GM12878 (cell line): ENCODE measurements around the gene GDF11. TPM values are rescaled to one million over a fixed set of nuclear protein-coding genes. Genes with fewer than 3 reads are reported as not detected.
A peak's percentile ranks its signal among the peaks of the same experiment; 100 is the strongest.

ENCODE experiments used
- ATAC-seq: fragments of 200-7000 bp; cut with Tn5 transposase; 3 replicates; pipeline ENCODE4 v1.9.1; 2020; ENCODE audit warnings: mild to moderate bottlenecking, moderate library complexity
- BruUV-seq: library from RNA; stranded (reverse); fragments of 400-500 nt; replicated peaks from 2 replicates; lab custom pipeline; 2021; lab: Mats Ljungman, UMichigan
- CTCF ChIA-PET: fragments of 300-600 bp; sonication (Branson Sonifier 250); formaldehyde crosslinking; extraction: SDS; loops from one replicate; lab custom pipeline; 2021; ENCODE audit warnings: inconsistent platforms; lab: Yijun Ruan, JAX
- POLR2A ChIA-PET: fragments of 350-600 bp; formaldehyde crosslinking; extraction: SDS; loops from one replicate; lab custom pipeline; 2021; ENCODE audit warnings: inconsistent platforms; lab: Charles Lee
- RAD21 ChIA-PET: fragments of 300-600 bp; sonication (Branson Sonifier 250); formaldehyde crosslinking; loops from one replicate; lab custom pipeline; 2023; ENCODE audit warnings: antibody characterized with exemption; ENCODE audit not compliant: unreplicated experiment; lab: Charles Lee
- SMC1A ChIA-PET: fragments of 300-600 bp; sonication (Branson Sonifier 250); formaldehyde crosslinking; loops from one replicate; lab custom pipeline; 2023; ENCODE audit not compliant: unreplicated experiment, uncharacterized antibody; lab: Charles Lee
- DNase-seq: peaks from one replicate; pipeline ENCODE4 v3.0.0-alpha.2; 2011; ENCODE audit warnings: low read depth, low spot score
- FAIRE-seq: peaks from 3 replicates; lab custom pipeline; 2011; peaks lifted over from hg19 to GRCh38; lab: Jason Lieb, UNC
- H2AFZ ChIP-seq: 2 replicates; pipeline ENCODE4 v1.6.0; 2011; ENCODE audit warnings: low read depth, low read length, control low read depth; ENCODE audit not compliant: control insufficient read depth
- H3K27ac ChIP-seq: 2 replicates; pipeline ENCODE4 v1.5.1; 2011; ENCODE audit warnings: control low read depth; ENCODE audit not compliant: control insufficient read depth, insufficient read depth
- H3K27me3 ChIP-seq, 2 experiments: replicated peaks in 1 of 2; 2 replicates each; pipeline versions ENCODE4 v1.6.0 to v1.6.1; 2011; ENCODE audit warnings: low read length in 1 of 2; ENCODE audit not compliant: control insufficient read depth in 2 of 2, insufficient read depth in 2 of 2
- H3K36me3 ChIP-seq, 2 experiments: 2 replicates each; pipeline ENCODE4 v1.5.1; 2011; ENCODE audit warnings: low read length in 1 of 2; ENCODE audit not compliant: control insufficient read depth in 2 of 2, insufficient read depth in 2 of 2
- H3K4me1 ChIP-seq: 2 replicates; pipeline ENCODE4 v1.6.1; 2011; ENCODE audit warnings: mild to moderate bottlenecking, low read length, moderate library complexity, mixed read lengths; ENCODE audit not compliant: control insufficient read depth, insufficient read depth
- H3K4me2 ChIP-seq: 2 replicates; pipeline ENCODE4 v1.6.0; 2011; ENCODE audit warnings: control low read depth; ENCODE audit not compliant: control insufficient read depth, insufficient read depth
- H3K4me3 ChIP-seq: fragments of 200-600 bp; sonication (generic); 2 replicates; pipeline ENCODE4 v1.5.1; 2016
- H3K79me2 ChIP-seq: 2 replicates; pipeline ENCODE4 v1.6.0; 2011; ENCODE audit warnings: low read length; ENCODE audit not compliant: control insufficient read depth, insufficient read depth
- H3K9ac ChIP-seq: 2 replicates; pipeline ENCODE4 v1.8.0; 2011; ENCODE audit warnings: low read length, control low read depth, mixed read lengths; ENCODE audit not compliant: control insufficient read depth, insufficient read depth
- H3K9me3 ChIP-seq: replicated peaks from 3 replicates; pipeline ENCODE4 v1.5.1; 2011; ENCODE audit warnings: mild to moderate bottlenecking, low read length; ENCODE audit not compliant: control insufficient read depth, insufficient read depth
- H4K20me1 ChIP-seq: 2 replicates; pipeline ENCODE4 v1.6.0; 2011; ENCODE audit not compliant: control insufficient read depth, insufficient read depth
- CHD2 ChIP-seq: IDR thresholded peaks from 2 replicates; pipeline ENCODE4 v1.6.1; 2011; ENCODE audit warnings: low read depth, low read length, improper control_type of control experiment, borderline replicate concordance
- CTCF ChIP-seq, 3 experiments: IDR thresholded peaks in 2 of 3; conservative IDR thresholded peaks in 1 of 3; 2 replicates each; pipeline ENCODE4 v1.5.1; 2011; ENCODE audit warnings: low read depth in 3 of 3, low read length in 3 of 3, mild to moderate bottlenecking in 3 of 3, control low read depth in 2 of 3, moderate library complexity in 2 of 3, inconsistent platforms in 1 of 3, mixed read lengths in 1 of 3; ENCODE audit not compliant: control insufficient read depth in 2 of 3, insufficient read depth in 1 of 3; ENCODE audit errors: extremely low read depth in 1 of 3
- EGR1 ChIP-seq, 2 experiments: IDR thresholded peaks; 1 replicate in 1 of 2; 2 replicates in 1 of 2; pipeline ENCODE4 v1.6.1; 2011 to 2012; ENCODE audit warnings: low read depth in 2 of 2, low read length in 2 of 2, borderline replicate concordance in 1 of 2, mild to moderate bottlenecking in 1 of 2, moderate library complexity in 1 of 2
- FOXM1 ChIP-seq: IDR thresholded peaks from 2 replicates; pipeline ENCODE4 v1.6.1; 2012; ENCODE audit warnings: low read depth, mild to moderate bottlenecking, inconsistent platforms, low read length, moderate library complexity
- HDAC6 ChIP-seq: fragments of 200-600 bp; sonication (generic); IDR thresholded peaks from one replicate; pipeline ENCODE4 v1.8.0; 2017; ENCODE audit warnings: antibody characterized with exemption; ENCODE audit not compliant: unreplicated experiment
- KLF5 ChIP-seq: fragments of 450-650 bp; IDR thresholded peaks from 2 replicates; pipeline ENCODE4 v1.6.1; 2014; ENCODE audit warnings: mild to moderate bottlenecking; ENCODE audit not compliant: partially characterized antibody
- NKRF ChIP-seq: fragments of 450-650 bp; conservative IDR thresholded peaks from 2 replicates; pipeline ENCODE4 v1.6.1; 2017; ENCODE audit warnings: mild to moderate bottlenecking, moderate library complexity
- POLR2AphosphoS2 ChIP-seq: IDR thresholded peaks from 2 replicates; pipeline ENCODE4 v1.6.1; 2011; ENCODE audit warnings: low read depth, mild to moderate bottlenecking, low read length, improper control_type of control experiment, moderate library complexity
- POU2F2 ChIP-seq: IDR thresholded peaks from 3 replicates; pipeline ENCODE4 v1.6.1; 2011; ENCODE audit warnings: low read depth, mild to moderate bottlenecking, low read length, borderline replicate concordance
- RAD21 ChIP-seq: IDR thresholded peaks from 2 replicates; pipeline ENCODE4 v1.6.1; 2011; ENCODE audit warnings: mild to moderate bottlenecking, low read depth, low read length, moderate library complexity; ENCODE audit not compliant: insufficient read depth
- RUNX3 ChIP-seq: IDR thresholded peaks from 2 replicates; pipeline ENCODE4 v1.6.1; 2012; ENCODE audit warnings: low read length, inconsistent platforms
- SMC3 ChIP-seq: IDR thresholded peaks from 2 replicates; pipeline ENCODE4 v1.6.1; 2011; ENCODE audit warnings: low read length, improper control_type of control experiment, borderline replicate concordance
- SUPT20H ChIP-seq: IDR thresholded peaks from 2 replicates; pipeline ENCODE4 v1.6.1; 2011; ENCODE audit warnings: low read depth, mild to moderate bottlenecking, low read length, moderate library complexity, borderline replicate concordance; ENCODE audit not compliant: control insufficient read depth
- TAF1 ChIP-seq: IDR thresholded peaks from 2 replicates; pipeline ENCODE4 v1.6.1; 2011; ENCODE audit warnings: mild to moderate bottlenecking, low read depth, low read length, borderline replicate concordance
- YY1 ChIP-seq: IDR thresholded peaks from 2 replicates; pipeline ENCODE4 v1.6.1; 2011; ENCODE audit warnings: low read depth, mild to moderate bottlenecking, low read length
- ZBTB33 ChIP-seq: fragments of 450-650 bp; IDR thresholded peaks from 2 replicates; pipeline ENCODE4 v1.6.1; 2017; ENCODE audit warnings: mild to moderate bottlenecking
- WGBS: methylation state at CpG from one replicate; pipeline ENCODE4 v1.1.6; 2016; ENCODE audit warnings: low lambda C conversion rate; ENCODE audit not compliant: insufficient replicate concordance, insufficient coverage; ENCODE audit errors: missing lambda C conversion rate; 5-methylcytosine and 5-hydroxymethylcytosine counted together
- in situ Hi-C: fragments of 300-500 bp; cut with MboI; formaldehyde crosslinking; loops from 9 replicates; pipeline ENCODE4 v1.14.3; 2018; ENCODE audit warnings: mixed read lengths
- intact Hi-C: fragments of 100-400 bp; cut with micrococcal nuclease; formaldehyde crosslinking; loops from one replicate; pipeline ENCODE4 v1.14.2; 2022; ENCODE audit not compliant: unreplicated experiment
- polyA plus RNA-seq, 11 experiments: library from polyadenylated mRNA; depleted of rRNA in 4 of 11; unstranded in 6 of 11; stranded (reverse) in 5 of 11; fragments of >200 nt; fragmentation: Nextera tagmentation in 4 of 11; fragmentation: Illumina TruSeq in 1 of 11; extraction: Ambion mirVana in 4 of 11; extraction: Trizol in 1 of 11; gene quantifications; 1 replicate in 1 of 11; 2 replicates in 10 of 11; pipeline versions ENCODE4 v1.2.1 to v1.2.3, GENCODE V29; 2011 to 2016; ENCODE audit warnings: inconsistent platforms in 2 of 11, missing spikeins in 2 of 11, low read depth in 1 of 11
- total RNA-seq, 4 experiments: library from RNA; depleted of rRNA in 3 of 4; stranded (reverse); fragments of >200 nt in 3 of 4; fragmentation: Illumina TruSeq in 1 of 4; extraction: Trizol in 1 of 4; gene quantifications; 2 replicates each; pipeline versions ENCODE4 v1.2.1 to v1.2.3, GENCODE V29; 2013 to 2021

The GDF11 gene
- total and polyA plus RNA-seq, 10 of the 15 experiments (the other 5 are each of a cell fraction or from before 2014, with no cell fraction given), result 0.83 to 15.4 (median 4.3) TPM

DNA sequence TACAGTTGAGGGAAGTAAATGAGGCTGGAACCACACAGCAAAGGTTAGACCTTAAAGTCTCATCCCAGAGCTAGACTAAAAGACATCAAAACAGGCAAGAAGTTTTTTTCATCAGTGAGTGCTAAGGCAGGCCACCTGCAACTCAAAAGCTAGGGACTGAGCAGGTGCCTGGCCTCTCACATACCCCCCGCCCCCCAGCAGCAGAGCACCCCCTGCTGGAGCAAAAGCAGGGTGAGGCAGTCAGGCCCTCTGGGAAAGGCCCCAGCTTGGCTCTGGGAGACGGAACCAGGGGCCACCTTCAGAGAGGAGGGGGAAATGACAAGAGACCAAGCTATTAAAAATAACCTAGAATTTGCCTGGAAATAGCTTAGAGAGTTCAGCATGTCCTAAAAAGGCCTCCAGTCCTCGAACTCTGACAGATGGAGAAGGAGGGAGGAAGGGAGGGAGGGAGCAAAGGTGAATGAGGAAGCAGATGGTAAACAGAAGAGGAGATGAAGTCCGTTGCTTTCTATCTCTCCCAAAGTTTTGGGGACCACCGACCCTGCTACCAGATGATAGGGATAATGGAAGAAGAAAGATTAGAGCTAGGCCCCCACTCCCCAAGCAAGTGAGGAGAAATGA, 37.0 kb upstream of the GDF11 start:
- Histone ChIP-seq H3K9me3 (no peaks in the 10 kb centered on the region), H3K9ac (no peak overlapping the region), H3K36me3 (no peaks in the 10 kb centered on the region), H2AFZ (no peak overlapping the region), H3K79me2 (no peaks in the 10 kb centered on the region), H3K27me3 (peaks cover 0 to 5% of the 10 kb centered on the region in 2 experiments; a peak in 2 of 4 replicates), H3K4me1 (peaks cover 6% of the 10 kb centered on the region; the same call in 1 of the 2 replicates), H3K4me3 (no peak overlapping the region)
- 9% methylated on average over 5 of the region's 5 CpGs for WGBS
- ChIA-PET SMC1A (interaction anchor here (0.6 to 2.5 kb wide), 5 partner anchors 10 to 227 kb away, joined by 3 to 9 read pairs (median 3); partner anchors contain the start of gene BLOC1S1), RAD21 (interaction anchor here (1.0 to 1.5 kb wide), 3 partner anchors 17 to 33 kb away, joined by 3 to 6 read pairs (median 3); no protein-coding TSS in a partner anchor), CTCF (interaction anchor here (0.5 to 2.7 kb wide), 19 partner anchors 9 to 519 kb away, joined by 3 to 13 read pairs (median 4); partner anchors contain the start of gene RDH5), POLR2A (interaction anchor here (1.4 kb wide), 1 partner anchor 11 kb away, joined by 4 read pairs; no protein-coding TSS in a partner anchor)
- peak; percentile 62 for FAIRE-seq
- no peak for TF ChIP-seq YY1
- TF ChIP-seq CTCF (IDR thresholded peaks at IDR 0.05 in 2 of 3, conservative IDR thresholded peaks at IDR 0.05 in 1 of 3; ENCODE audit: control insufficient read depth in 2 of 3, extremely low read depth in 1 of 3, insufficient read depth in 1 of 3, low read depth in 3 of 3, low read length in 3 of 3), result peak; percentile 28 to 54 (median 45); a peak in 5 of 6 replicates
- TF ChIP-seq NKRF, result no peak
- TF ChIP-seq FOXM1, result no peak
- peak; percentile 50 for TF ChIP-seq RAD21
- TF ChIP-seq EGR1 (IDR thresholded peaks at IDR 0.05; ENCODE audit: borderline replicate concordance in 1 of 2, low read depth in 2 of 2, low read length in 2 of 2), result no peak
- TF ChIP-seq SUPT20H, result no peak
- no peak for TF ChIP-seq KLF5
- TF ChIP-seq POU2F2, result no peak
- no peak for TF ChIP-seq TAF1
- TF ChIP-seq RUNX3, result no peak
- no peak for TF ChIP-seq HDAC6
- 0 out of 2 replicates have a peak, but pooled peaks have one; percentile 31 for TF ChIP-seq SMC3
- no peak for TF ChIP-seq CHD2
- no peak for TF ChIP-seq ZBTB33
- no peak for TF ChIP-seq POLR2AphosphoS2
- TF ChIP-seq, all 136 proteins: peak for 3
- no peak overlapping the region for H3K27ac ChIP-seq
- no peak overlapping the region for H3K4me2 ChIP-seq
- in situ Hi-C loops, result no loop called here
- peak; percentile 78 for ATAC-seq
- no peaks in the 10 kb centered on the region for H4K20me1 ChIP-seq
- intact Hi-C loops, result no loop called here
- BruUV-seq, result no TSS peak
- no peak for DNase-seq
